ENCODE results near the gene SMYD3.

SMYD3 gene

DNA sequence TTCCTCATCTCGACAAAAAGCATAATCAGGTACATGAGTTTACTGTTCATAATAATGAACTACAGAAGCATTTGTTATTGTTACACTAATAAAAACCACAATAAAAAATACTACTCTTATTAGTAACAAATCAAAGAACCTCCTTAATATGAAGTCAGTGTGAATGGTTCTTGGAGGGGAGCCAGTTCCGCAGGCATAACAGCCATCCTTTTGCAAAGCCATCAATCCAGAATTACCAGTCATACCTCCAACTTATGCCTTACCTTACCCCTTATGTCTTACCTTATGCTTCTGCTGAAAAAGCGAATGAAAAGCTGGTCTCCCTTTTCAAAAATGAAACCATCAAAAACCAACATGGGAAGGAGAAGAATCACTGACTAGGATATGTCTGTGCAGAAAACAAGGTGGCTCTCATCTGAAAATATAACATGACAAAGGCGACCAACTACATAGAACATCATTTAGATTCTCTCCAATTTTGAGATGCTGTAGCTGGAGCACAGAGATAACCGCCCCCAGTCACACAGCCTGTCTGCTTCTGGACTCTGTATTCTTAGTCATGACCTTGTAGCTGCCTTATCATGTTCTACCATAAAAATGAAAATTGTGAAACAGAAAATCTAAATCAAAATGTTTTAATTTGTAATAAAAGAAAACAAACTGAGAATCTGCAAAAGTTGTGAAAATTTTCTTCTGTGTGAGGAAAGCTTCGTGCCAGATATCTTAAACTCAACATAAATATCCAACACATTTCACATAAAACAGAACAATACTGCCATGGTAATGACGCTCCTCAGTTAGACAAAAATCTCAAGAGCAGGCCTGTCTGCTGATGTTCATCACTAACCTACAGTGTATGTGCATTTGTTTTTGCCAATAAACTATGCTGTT lies 438.2 kb downstream of the SMYD3 start:
- no peak overlapping the region for H2AFZ ChIP-seq
- H3K36me3 ChIP-seq (ENCODE audit: control insufficient read depth, insufficient read depth, low read length), result no peaks in the 10 kb centered on the region
- H3K27ac ChIP-seq, result no peak overlapping the region
- no peak overlapping the region for H3K4me3 ChIP-seq (ENCODE audit: low read depth, low read length)
- no peaks in the 10 kb centered on the region for H3K4me1 ChIP-seq
- H3K9ac ChIP-seq, result no peak overlapping the region
- no peak overlapping the region for H3K4me2 ChIP-seq (ENCODE audit: low read length)
- no peaks in the 10 kb centered on the region for H3K9me3 ChIP-seq (ENCODE audit: control insufficient read depth, low read length)
- no peaks in the 10 kb centered on the region for H3K27me3 ChIP-seq (ENCODE audit: control insufficient read depth, insufficient read depth, low read length)
- TF ChIP-seq, protein P1, sequence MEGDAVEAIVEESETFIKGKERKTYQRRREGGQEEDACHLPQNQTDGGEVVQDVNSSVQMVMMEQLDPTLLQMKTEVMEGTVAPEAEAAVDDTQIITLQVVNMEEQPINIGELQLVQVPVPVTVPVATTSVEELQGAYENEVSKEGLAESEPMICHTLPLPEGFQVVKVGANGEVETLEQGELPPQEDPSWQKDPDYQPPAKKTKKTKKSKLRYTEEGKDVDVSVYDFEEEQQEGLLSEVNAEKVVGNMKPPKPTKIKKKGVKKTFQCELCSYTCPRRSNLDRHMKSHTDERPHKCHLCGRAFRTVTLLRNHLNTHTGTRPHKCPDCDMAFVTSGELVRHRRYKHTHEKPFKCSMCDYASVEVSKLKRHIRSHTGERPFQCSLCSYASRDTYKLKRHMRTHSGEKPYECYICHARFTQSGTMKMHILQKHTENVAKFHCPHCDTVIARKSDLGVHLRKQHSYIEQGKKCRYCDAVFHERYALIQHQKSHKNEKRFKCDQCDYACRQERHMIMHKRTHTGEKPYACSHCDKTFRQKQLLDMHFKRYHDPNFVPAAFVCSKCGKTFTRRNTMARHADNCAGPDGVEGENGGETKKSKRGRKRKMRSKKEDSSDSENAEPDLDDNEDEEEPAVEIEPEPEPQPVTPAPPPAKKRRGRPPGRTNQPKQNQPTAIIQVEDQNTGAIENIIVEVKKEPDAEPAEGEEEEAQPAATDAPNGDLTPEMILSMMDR (IDR thresholded peaks at IDR 0.05), result no peak
- no peaks in the 10 kb centered on the region for H3K79me2 ChIP-seq

DNA sequence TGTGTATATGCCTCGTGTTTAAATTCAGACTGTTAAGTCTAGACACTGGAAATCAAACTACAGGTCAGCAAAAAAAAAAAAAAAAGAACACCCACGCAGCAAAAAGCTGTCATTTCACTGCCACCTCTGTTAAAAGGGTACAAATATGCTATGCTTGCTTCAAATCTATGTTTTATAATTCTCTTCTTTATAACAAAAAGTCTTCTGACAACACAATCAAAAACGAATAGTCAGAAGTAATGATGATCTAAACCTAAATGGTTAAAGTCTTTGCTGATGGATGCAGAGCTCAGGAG lies 438.9 kb downstream of the SMYD3 start:
- Histone ChIP-seq H3K27me3 (ENCODE audit: control insufficient read depth, insufficient read depth, low read length) (no peaks in the 10 kb centered on the region), H3K79me2 (no peaks in the 10 kb centered on the region), H3K9ac (no peak overlapping the region), H3K36me3 (ENCODE audit: control insufficient read depth, insufficient read depth, low read length) (no peaks in the 10 kb centered on the region), H3K4me3 (ENCODE audit: low read depth, low read length) (no peak overlapping the region), H3K4me1 (no peaks in the 10 kb centered on the region), H3K4me2 (ENCODE audit: low read length) (no peak overlapping the region), H2AFZ (no peak overlapping the region), H3K27ac (no peak overlapping the region), H3K9me3 (ENCODE audit: control insufficient read depth, low read length) (no peaks in the 10 kb centered on the region)
- TF ChIP-seq, protein P1 (IDR thresholded peaks at IDR 0.05), result no peak

DNA sequence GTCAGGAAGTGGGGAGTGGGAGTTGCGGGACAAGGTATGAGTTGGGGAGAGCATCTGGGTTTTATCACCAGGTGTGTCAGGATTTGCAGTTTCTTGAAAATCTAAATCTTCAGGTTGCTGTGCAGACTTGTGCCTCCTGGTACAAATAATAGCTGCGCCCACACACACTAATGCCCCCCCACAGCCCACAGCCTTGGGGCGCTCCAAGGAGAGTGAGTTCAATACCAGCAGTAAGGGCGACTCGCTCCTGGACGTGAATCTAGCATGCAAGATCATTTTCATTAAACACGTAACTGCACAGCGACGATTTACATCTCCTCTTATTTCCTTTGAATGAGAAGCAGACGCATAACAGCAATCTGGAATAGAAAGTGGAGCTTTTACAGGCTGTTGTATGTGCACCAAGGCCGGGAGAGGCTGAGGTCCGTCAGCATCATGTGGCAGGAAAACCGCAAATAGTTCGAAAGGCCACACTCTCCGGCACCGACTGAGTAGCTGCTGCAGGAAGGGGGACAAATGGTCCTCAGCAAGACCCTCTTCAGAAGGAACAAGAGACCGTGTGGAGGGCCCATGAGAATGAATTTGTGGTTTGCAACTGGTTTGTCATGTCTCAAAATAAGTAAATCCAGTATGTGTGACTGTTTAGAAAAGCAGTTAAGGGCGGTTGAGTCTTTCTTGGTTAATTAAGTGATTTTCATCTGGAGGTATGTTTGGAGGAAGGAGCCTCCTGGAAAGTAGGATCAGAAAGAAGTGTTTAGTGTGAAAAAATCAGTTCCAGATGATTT lies 439.5 kb downstream of the SMYD3 start:
- H3K9ac ChIP-seq, result no peak overlapping the region
- H3K9me3 ChIP-seq (ENCODE audit: control insufficient read depth, low read length), result no peaks in the 10 kb centered on the region
- no peaks in the 10 kb centered on the region for H3K4me1 ChIP-seq
- H3K36me3 ChIP-seq (ENCODE audit: control insufficient read depth, insufficient read depth, low read length), result no peaks in the 10 kb centered on the region
- no peaks in the 10 kb centered on the region for H3K27me3 ChIP-seq (ENCODE audit: control insufficient read depth, insufficient read depth, low read length)
- no peak overlapping the region for H3K4me3 ChIP-seq (ENCODE audit: low read depth, low read length)
- H3K27ac ChIP-seq, result no peak overlapping the region
- no peak overlapping the region for H3K4me2 ChIP-seq (ENCODE audit: low read length)
- TF ChIP-seq, protein P1 (IDR thresholded peaks at IDR 0.05), result no peak
- no peak overlapping the region for H2AFZ ChIP-seq
- H3K79me2 ChIP-seq, result no peaks in the 10 kb centered on the region

DNA sequence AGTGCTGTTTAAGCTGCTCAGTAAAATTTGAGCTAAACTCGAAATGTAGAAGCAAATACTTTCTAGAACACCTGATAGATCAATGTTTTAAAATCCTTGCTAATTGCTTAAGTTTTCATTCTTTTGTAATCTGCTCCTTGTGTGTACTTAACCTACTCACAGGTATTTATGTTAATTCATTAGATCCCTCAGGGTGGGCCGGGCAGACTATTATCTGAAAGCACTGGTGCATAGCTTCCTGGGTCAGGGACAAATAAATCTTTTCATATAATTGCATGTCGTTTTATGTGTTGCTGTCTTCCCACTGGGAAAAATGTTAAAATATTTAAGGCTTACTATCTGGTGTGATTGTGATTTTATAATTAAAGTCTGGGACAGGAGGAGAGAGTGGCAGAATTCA lies 440.5 kb downstream of the SMYD3 start:
- no peak overlapping the region for H2AFZ ChIP-seq
- no peaks in the 10 kb centered on the region for H3K4me1 ChIP-seq
- no peaks in the 10 kb centered on the region for H3K36me3 ChIP-seq (ENCODE audit: control insufficient read depth, insufficient read depth, low read length)
- no peak overlapping the region for H3K4me2 ChIP-seq (ENCODE audit: low read length)
- no peak overlapping the region for H3K27ac ChIP-seq
- no peak overlapping the region for H3K9ac ChIP-seq
- H3K27me3 ChIP-seq (ENCODE audit: control insufficient read depth, insufficient read depth, low read length), result no peaks in the 10 kb centered on the region
- TF ChIP-seq, protein P1 (IDR thresholded peaks at IDR 0.05), result no peak
- H3K79me2 ChIP-seq, result no peaks in the 10 kb centered on the region
- H3K9me3 ChIP-seq (ENCODE audit: control insufficient read depth, low read length), result no peaks in the 10 kb centered on the region
- no peak overlapping the region for H3K4me3 ChIP-seq (ENCODE audit: low read depth, low read length)
